Natural killer cell treated with Interleukin-12 subunit alpha and Interleukin-12 subunit beta and Interleukin-15 and Interleukin-18, amount 100 ng/mL, for 72 hours (primary cell): ENCODE data around the gene INS. TPM values are rescaled to one million over a fixed set of nuclear protein-coding genes. Genes with fewer than 3 reads are reported as not detected.

Experiments
- ATAC-seq, 2 donors: fragments of 150-1000 bp; cut with Tn5 transposase in 1 of 2; sonication (Bioruptor Pico), chemical (Tn5 transposase) in 1 of 2; 2 replicates each; pipeline ENCODE4 v1.10.0; 2021
- DNase-seq: peaks from one replicate; pipeline ENCODE4 v3.0.0; 2022; ENCODE audit warnings: low spot score
- H3K27ac Mint-ChIP-seq, 2 donors: 1 replicate in 1 of 2; 2 replicates in 1 of 2; pipeline ENCODE4 v1.8.0; 2022; ENCODE audit warnings: mixed read lengths in 2 of 2, mild to moderate bottlenecking in 1 of 2, moderate library complexity in 1 of 2
- H3K27me3 Mint-ChIP-seq, 2 donors: 1 replicate in 1 of 2; 2 replicates in 1 of 2; pipeline ENCODE4 v1.8.0; 2022; ENCODE audit warnings: mixed read lengths in 2 of 2
- H3K36me3 Mint-ChIP-seq: one replicate; pipeline ENCODE4 v1.8.0; 2022; ENCODE audit warnings: mixed read lengths
- H3K4me1 Mint-ChIP-seq, 2 donors: 1 replicate in 1 of 2; 2 replicates in 1 of 2; pipeline ENCODE4 v1.8.0; 2022; ENCODE audit warnings: low read depth in 2 of 2, mixed read lengths in 2 of 2, mild to moderate bottlenecking in 1 of 2
- H3K4me3 Mint-ChIP-seq: one replicate; pipeline ENCODE4 v1.8.0; 2022; ENCODE audit warnings: mixed read lengths
- H3K9me3 Mint-ChIP-seq: 2 replicates; pipeline ENCODE4 v1.8.0; 2022; ENCODE audit warnings: mixed read lengths
- total RNA-seq, 2 donors: library from RNA; stranded (reverse); gene quantifications; one replicate each; pipeline ENCODE4 v1.2.3, GENCODE V29; 2022

INS gene
- not detected for total RNA-seq

DNA sequence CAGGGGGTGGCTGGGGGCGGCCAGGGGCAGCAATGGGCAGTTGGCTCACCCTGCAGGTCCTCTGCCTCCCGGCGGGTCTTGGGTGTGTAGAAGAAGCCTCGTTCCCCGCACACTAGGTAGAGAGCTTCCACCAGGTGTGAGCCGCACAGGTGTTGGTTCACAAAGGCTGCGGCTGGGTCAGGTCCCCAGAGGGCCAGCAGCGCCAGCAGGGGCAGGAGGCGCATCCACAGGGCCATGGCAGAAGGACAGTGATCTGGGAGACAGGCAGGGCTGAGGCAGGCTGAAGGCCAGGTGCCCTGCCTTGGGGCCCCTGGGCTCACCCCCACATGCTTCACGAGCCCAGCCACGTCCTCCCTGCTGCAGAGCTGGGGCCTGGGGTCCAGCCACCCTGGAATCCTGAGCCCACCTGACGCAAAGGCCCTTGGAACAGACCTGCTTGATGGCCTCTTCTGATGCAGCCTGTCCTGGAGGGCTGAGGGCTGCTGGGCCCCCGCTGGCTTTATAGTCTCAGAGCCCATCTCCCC is at the start of gene INS:
Gene INS (minus strand): TSS at position 474 of the 524 bp plus-strand sequence. CDS start 238 bp downstream, at position 236.
- DNase-seq (no peak), ATAC-seq (no peak)
- Mint-ChIP-seq H3K27me3 (no peaks in the 10 kb centered on the region), H3K4me1 (no peaks in the 10 kb centered on the region), H3K36me3 (no peaks in the 10 kb centered on the region), H3K27ac (no peak within 1 kb of the TSS), H3K9me3 (no peaks in the 10 kb centered on the region), H3K4me3 (no peak within 1 kb of the TSS)

DNA sequence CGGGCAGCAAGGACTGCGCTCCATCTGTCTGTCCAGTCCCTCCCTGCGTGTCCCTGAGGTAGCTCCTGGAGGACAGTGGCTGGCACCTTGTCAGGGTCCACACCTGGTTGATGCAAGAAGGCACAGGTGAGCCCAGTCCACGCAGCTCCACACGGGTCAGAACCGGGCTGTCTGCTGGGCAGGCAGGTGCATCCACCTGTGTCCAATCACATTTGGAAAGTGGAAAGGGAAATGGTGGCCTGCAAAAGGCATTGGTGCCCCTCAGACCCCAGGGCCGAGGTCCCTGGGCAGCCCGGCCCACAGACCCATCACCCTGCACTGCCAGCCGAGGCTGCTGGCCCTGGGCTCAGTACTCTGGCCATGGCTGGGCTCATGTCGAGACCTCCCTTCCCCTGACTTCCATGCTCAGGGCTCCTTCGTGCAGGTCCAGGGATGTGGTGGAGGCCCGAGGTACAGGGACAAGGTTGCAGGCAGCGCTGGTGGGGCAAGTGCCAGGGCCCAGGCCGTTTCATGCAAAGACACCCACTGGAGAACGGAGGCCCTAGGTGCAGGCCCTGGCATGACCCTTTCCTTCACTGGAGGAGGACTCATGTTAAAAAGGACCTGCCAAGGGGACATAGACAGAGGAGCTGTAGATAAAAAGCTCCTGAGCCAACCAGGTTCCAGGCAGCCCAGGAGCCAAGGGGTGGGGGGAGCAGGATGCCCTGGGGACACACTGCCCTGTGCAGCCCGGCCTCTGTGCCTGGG is 49.5 kb upstream of the INS start:
- H3K27me3 Mint-ChIP-seq, result no peaks in the 10 kb centered on the region
- H3K36me3 Mint-ChIP-seq, result no peaks in the 10 kb centered on the region
- DNase-seq (no peak), ATAC-seq (no peak)
- no peak overlapping the region for H3K4me3 Mint-ChIP-seq
- no peaks in the 10 kb centered on the region for H3K9me3 Mint-ChIP-seq
- H3K27ac Mint-ChIP-seq, result no peak overlapping the region
- H3K4me1 Mint-ChIP-seq, result peaks cover 14 to 19% of the 10 kb centered on the region in 2 donors

DNA sequence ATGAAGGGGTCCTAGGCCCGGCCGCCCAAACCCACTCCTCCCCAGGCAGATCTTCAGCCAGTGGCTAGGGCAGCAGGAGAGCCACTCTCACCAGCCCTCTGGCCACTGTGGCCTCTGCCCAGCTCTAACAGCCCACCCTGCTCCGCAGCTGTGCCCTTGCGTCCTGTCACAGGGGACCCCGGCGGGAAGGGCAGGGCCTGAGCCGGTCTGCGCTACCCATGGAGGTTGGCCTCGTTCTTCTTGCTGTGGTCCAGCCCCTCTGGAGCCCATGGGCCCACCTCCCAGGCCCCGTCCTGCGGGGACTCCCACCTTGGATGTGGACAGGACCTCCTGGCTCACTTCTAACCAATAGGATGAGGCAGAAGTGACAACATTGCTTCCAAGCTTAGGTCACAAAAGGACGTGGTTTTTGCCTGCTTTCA is 48.9 kb upstream of the INS start:
- ATAC-seq (no peak), DNase-seq (no peak)
- Mint-ChIP-seq H3K4me3 (no peak overlapping the region), H3K36me3 (no peaks in the 10 kb centered on the region), H3K27me3 (no peaks in the 10 kb centered on the region), H3K9me3 (no peaks in the 10 kb centered on the region), H3K27ac (no peak overlapping the region), H3K4me1 (peaks cover 14 to 17% of the 10 kb centered on the region in 2 donors)

DNA sequence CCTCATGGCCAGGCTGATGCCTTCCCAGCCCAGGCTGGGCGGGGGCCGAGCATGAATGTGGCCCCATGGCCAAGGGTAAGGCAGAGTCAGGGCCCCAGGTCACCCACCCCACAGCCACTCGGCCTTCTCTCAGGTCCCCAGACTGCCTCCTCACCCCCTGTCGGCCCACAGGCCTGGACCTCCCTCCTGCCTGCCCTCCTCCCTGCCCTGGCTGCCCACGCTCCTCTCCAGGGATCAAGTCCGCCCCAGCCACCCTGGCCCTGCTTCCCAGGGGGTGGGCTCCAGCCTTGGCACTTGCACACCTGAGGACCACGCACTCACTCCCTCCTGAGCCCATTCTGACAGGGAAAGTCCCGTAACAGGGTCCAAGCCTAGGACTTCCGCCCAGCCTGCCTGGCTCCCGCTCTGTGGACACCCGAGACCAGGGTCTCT is 48.4 kb upstream of the INS start:
- H3K36me3 Mint-ChIP-seq, result no peaks in the 10 kb centered on the region
- ATAC-seq, result no peak
- H3K4me1 Mint-ChIP-seq, result peaks cover 10 to 12% of the 10 kb centered on the region in 2 donors
- no peaks in the 10 kb centered on the region for H3K27me3 Mint-ChIP-seq
- no peak for DNase-seq
- H3K4me3 Mint-ChIP-seq, result no peak overlapping the region
- H3K27ac Mint-ChIP-seq, result no peak overlapping the region
- no peaks in the 10 kb centered on the region for H3K9me3 Mint-ChIP-seq

DNA sequence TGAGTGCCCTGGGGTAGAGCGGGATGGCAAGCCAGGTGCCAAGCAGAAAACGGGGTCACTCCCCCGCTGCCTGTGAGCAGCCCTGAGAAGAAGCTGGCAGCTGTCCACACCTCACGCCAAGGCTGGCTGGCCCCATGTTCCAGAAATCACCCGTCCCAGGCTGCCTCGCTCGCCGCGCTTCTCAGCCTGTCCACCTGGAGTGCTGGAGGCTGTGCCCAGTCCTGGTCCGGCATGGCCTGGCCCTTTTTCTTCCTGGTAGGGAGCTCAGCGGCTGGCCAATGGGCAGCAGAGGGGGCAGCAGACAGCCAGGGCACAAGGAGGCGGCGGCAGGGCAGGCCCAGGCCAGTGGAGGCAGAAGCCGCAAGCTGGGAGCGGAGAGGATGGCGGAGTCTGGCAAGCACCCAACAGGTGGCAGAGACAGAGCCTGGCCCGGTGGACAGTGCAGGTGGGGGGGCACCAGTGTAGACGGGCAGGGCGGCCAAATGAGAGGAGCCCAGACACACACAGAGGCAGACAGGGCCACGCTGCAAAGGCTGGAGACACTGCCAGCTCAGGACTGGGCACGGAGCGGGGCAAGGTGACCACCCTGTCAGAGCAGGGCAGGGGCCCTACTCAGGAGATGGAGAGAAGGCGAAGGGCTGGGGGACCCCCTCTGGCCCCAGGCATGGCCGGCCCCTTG is 47.8 kb upstream of the INS start:
- H3K36me3 Mint-ChIP-seq, result no peaks in the 10 kb centered on the region
- no peak overlapping the region for H3K4me3 Mint-ChIP-seq
- no peak overlapping the region for H3K27ac Mint-ChIP-seq
- no peak for ATAC-seq
- peaks cover 5 to 7% of the 10 kb centered on the region in 2 donors for H3K4me1 Mint-ChIP-seq
- DNase-seq, result no peak
- no peaks in the 10 kb centered on the region for H3K9me3 Mint-ChIP-seq
- H3K27me3 Mint-ChIP-seq, result no peaks in the 10 kb centered on the region

DNA sequence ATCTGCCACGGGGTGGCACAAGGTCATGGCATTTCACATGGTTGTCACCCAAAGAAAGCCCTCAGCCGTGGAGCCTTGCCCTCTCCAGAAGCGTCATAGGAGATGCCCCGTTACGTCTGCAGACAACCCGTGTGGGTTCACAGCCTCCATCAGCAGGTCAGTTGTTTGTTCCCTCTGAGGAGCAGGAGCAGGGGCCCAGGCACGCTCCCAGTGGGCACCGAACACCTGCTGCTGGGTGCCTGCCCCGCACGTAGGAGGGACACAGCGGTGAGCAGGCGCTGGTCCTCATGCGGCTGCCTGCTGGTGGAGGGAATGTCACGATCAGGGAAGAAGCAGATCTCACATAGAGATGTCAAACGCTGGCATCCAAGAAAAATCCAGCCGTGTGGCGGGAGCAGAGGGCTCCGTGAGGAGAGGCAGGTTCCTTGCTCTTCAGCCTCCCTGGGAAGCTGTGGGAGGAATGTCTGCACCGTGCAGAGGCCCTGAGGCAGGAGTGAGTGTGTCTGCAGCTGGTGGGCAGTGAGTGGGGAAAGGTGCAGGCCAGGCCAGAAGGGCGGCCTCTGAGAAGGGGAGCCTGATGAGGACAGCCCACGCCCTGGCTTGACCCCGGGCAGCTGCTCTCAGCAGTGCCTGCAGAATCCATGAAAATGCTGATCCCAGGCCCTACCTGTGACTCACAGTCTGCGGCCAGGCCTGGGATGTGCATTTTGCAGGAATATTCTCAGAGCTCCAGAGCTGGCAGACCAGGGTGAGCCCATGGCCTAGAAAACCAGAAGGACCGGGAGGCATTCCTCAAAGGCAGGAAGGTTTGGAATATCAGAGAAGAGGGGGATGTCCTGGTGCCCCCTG is 47.0 kb upstream of the INS start:
- no peaks in the 10 kb centered on the region for H3K4me1 Mint-ChIP-seq
- ATAC-seq (no peak), DNase-seq (no peak)
- no peaks in the 10 kb centered on the region for H3K27me3 Mint-ChIP-seq
- no peaks in the 10 kb centered on the region for H3K9me3 Mint-ChIP-seq
- H3K4me3 Mint-ChIP-seq, result no peak overlapping the region
- H3K27ac Mint-ChIP-seq, result no peak overlapping the region
- H3K36me3 Mint-ChIP-seq, result no peaks in the 10 kb centered on the region

DNA sequence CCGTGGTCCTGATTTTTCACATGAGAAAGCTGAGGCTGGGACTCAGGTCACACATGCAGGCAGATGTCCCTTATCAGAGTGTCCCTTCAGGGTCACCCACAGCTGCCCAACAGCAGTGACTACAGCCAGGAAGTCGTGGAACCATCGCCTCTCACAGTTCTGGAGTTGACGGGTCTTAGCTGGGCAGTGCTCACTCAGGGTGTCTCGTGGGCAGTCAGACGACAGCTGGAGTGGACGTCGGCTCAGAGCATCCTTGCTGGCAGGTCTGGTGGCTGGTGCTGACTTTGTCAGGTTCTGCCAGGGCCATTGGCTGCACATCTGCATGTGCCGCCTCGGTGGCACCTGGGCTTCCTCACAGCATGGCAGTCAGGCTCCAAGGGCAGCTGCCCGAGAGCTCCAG is 46.2 kb upstream of the INS start:
- H3K27ac Mint-ChIP-seq, result no peak overlapping the region
- H3K4me1 Mint-ChIP-seq, result no peaks in the 10 kb centered on the region

DNA sequence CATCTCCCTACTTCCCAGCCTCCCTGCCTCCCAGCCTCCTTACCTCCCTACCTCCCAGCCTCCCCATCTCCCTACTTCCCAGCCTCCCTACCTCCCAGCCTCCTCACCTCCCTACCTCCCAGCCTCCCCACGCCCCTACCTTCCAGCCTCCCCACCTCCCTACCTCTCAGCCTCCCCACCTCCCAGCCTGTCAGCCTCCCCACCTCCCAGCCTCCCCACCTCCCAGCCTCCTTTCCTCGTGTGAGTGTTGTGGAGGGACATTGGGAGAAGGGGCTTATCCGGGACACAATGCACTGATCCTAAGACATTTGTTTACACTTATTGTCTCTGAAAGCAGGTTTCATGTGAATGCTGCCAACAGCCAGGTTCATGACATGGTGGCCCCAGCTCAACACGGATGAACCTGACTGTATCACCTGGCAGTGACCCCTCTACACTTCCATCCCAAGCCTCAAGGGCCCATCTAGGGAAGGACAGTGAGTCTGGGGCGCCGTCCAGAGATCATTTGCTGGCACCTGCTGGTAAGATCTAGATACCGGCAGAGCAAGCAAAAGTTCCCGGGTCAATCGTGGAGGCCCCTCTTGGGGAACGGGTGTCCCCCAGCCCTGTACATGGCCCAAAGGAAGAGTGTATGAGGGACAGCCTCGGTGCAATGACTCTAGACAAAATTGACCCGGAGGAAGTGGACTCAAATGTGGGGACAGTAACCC is 45.1 kb upstream of the INS start:
- H3K9me3 Mint-ChIP-seq, result no peaks in the 10 kb centered on the region
- ATAC-seq, result no peak
- DNase-seq, result no peak
- no peak overlapping the region for H3K4me3 Mint-ChIP-seq
- peaks cover 0 to 2% of the 10 kb centered on the region in 2 donors for H3K4me1 Mint-ChIP-seq
- no peak overlapping the region for H3K27ac Mint-ChIP-seq
- no peaks in the 10 kb centered on the region for H3K27me3 Mint-ChIP-seq
- H3K36me3 Mint-ChIP-seq, result no peaks in the 10 kb centered on the region

More for the DNA sequence above, 46.2 kb upstream of the INS start:
- no peak for DNase-seq
- Mint-ChIP-seq H3K36me3 (no peaks in the 10 kb centered on the region), H3K27me3 (no peaks in the 10 kb centered on the region), H3K4me3 (no peak overlapping the region), H3K9me3 (no peaks in the 10 kb centered on the region)
- no peak for ATAC-seq

DNA sequence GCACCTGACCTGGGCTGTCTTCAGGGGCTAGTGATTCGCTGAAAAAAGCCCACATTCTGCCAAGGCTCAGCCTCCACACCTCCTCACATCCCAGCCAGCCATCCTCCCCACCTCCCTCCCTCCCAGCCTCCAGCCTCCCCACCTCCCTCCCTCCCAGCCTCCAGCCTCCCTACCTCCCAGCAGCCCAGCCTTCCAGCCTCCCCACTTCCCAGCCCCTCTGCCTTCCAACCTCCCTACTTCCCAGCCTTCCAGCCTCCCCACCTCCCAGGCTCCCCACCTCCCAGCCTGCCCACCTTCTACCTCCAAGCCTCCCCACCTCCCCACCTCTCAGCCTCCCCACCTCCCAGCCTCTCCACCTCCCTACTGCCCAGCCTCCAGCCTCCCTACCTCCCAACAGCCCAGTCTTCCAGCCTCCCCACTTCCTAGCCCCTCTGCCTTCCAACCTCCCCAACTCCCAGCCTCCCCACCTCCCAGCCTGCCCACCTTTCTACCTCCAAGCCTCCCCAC is 44.3 kb upstream of the INS start:
- no peaks in the 10 kb centered on the region for H3K36me3 Mint-ChIP-seq
- H3K27ac Mint-ChIP-seq, result no peak overlapping the region
- H3K9me3 Mint-ChIP-seq, result no peaks in the 10 kb centered on the region
- ATAC-seq (no peak), DNase-seq (no peak)
- H3K4me3 Mint-ChIP-seq, result no peak overlapping the region
- peaks cover 0 to 6% of the 10 kb centered on the region in 2 donors for H3K4me1 Mint-ChIP-seq
- no peaks in the 10 kb centered on the region for H3K27me3 Mint-ChIP-seq

DNA sequence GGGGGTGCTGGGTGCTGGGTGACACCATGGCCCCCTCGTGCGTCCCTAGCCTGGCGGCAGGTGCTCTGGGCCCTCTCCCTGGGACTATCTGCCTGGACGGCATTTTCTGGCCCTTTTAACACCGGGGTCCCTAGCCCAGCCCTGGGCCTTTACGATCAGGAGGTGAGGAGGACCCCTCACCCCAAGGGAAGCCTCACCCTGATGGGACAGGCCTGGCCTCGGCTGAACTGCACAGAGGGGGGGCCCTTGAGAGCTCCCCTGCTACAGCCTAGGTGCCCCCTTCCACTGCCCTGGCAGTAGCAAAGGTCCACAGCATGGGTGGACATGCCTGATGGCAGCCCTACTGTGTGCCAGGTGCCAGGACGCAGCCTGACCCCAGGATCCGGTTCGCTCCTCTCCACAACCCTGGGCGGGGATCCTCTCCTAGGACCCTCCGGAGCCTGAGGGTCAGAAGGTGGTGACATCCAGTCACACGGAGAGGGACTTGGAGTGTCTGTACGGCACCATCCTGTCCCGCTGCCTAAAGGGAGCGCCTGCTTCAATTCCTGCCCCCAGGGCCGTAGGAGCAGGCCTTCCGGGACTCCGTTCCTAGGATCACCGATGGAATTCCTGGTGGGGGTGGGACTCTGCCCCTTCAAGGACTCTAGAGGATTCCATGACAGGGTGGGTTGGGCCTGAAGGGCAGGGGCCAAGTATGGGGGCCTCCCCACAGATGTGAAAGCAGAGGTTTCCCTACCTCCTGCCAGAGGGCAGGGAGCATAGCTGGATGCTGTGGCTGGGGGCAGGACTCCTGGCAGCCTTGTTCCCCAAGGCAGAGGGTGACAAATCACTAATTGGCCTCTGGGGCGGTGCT is 43.6 kb upstream of the INS start:
- Mint-ChIP-seq H3K36me3 (no peaks in the 10 kb centered on the region), H3K4me3 (no peak overlapping the region), H3K27me3 (no peaks in the 10 kb centered on the region), H3K27ac (no peak overlapping the region), H3K9me3 (no peaks in the 10 kb centered on the region), H3K4me1 (peaks cover 0 to 6% of the 10 kb centered on the region in 2 donors)
- DNase-seq, result peak; percentile 49
- ATAC-seq, result no peak

DNA sequence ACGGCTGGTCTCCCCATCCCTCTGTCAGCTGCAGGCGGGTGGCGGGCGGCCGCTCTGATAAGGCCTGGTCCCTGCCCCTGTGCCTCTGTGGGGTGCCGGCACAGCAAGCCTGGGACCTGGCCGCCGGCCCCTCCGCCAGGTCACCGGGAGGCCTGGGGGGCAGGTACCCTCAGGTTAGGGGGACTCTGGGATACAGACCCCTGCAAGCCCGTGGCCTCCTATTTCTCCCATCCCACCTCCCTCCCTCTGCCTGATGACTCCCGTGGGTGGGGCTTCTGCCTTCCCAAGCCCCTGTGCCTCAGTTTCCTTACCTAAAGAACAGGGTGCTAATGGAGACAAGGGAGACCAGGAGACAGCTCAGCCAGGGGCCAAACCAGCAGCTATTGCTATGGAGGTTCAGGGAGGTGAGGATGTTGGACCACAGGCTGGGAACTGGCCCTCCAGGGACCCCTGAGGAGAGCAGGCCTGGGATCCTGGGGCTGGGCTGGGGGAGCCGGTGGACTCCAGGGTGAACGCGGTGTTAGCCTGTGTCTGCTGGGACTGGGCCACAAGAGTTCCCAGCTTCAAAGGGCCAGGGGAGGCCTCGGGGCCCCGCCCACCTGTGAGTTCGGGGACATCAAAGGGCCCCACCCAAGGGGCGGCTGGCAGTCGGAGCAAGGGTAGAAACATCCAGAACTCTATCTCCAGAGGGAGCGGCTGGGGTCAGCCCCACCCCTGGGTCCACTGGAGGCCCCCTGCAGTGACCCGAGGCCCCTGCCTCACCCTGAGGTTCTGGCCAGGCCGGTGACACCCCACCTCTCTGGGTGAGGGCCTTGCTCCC is 42.6 kb upstream of the INS start:
- ATAC-seq, result no peak
- no peak overlapping the region for H3K4me3 Mint-ChIP-seq

More for the DNA sequence above, 42.6 kb upstream of the INS start:
- H3K27me3 Mint-ChIP-seq, result no peaks in the 10 kb centered on the region
- peaks cover 0 to 6% of the 10 kb centered on the region in 2 donors for H3K4me1 Mint-ChIP-seq
- no peaks in the 10 kb centered on the region for H3K36me3 Mint-ChIP-seq
- peak; percentile 28 for DNase-seq
- no peaks in the 10 kb centered on the region for H3K9me3 Mint-ChIP-seq
- H3K27ac Mint-ChIP-seq, result no peak overlapping the region
